Measurements from ENCODE around the gene UMAD1. TPM values are rescaled to one million over a fixed set of nuclear protein-coding genes. Genes with fewer than 3 reads are reported as not detected.

UMAD1 gene
- total and polyA plus RNA-seq, 3 donors from 2014 or later, result 11.1 to 17.3 (median 12.6) TPM

GRCh38 chr7:7805511-7806153 is 165.1 kb downstream of the UMAD1 start:
- no peaks in the 10 kb centered on the region for H3K4me1 ChIP-seq
- DNase-seq, result no peak
- no peaks in the 10 kb centered on the region for H3K36me3 ChIP-seq (ENCODE audit: low read depth, missing control alignments)
- intact Hi-C loops (cut with DNase I; ENCODE audit: low total_unique reads), result no loop called here
- H3K4me3 ChIP-seq, result no peak overlapping the region
- H3K27me3 ChIP-seq, result no peaks in the 10 kb centered on the region
- no peaks in the 10 kb centered on the region for H3K9me3 ChIP-seq
- H3K27ac ChIP-seq, result no peak overlapping the region
- no peak for TF ChIP-seq POLR2A (IDR thresholded peaks at IDR 0.05)
- WGBS, 2 donors, result 84 to 93% methylated on average over 2 of the region's 2 CpGs

DNA sequence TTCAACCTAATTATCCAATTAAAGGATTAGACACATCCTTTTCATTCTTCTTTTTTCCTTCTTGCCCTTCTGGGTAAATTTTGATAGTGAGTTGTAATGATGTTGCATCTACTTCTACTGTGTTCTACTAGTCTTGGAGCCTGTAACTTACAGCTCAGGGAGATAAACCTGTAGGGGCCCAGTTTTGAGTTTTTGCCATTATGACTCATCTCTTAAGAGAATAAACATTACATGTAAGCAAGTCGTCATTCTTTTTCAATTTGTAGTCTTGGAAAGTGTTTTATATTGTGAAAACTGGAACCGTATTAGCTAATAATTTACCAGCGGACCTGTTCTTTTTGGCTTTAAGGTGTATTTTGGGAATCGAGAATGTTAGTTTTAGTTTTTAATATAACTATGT is 167.6 kb downstream of the UMAD1 start:
- Histone ChIP-seq H3K27ac (no peak overlapping the region), H3K9me3 (no peaks in the 10 kb centered on the region), H3K27me3 (no peaks in the 10 kb centered on the region), H3K4me3 (no peak overlapping the region), H3K36me3 (ENCODE audit: low read depth, missing control alignments) (no peaks in the 10 kb centered on the region), H3K4me1 (no peaks in the 10 kb centered on the region)
- TF ChIP-seq CTCF (IDR thresholded peaks at IDR 0.05) (no peak), POLR2A (IDR thresholded peaks at IDR 0.05) (no peak)
- DNase-seq, result no peak
- 79 to 86% methylated on average over 4 of the region's 4 CpGs for WGBS, 2 donors
- intact Hi-C loops (cut with DNase I; ENCODE audit: low total_unique reads), result no loop called here

DNA sequence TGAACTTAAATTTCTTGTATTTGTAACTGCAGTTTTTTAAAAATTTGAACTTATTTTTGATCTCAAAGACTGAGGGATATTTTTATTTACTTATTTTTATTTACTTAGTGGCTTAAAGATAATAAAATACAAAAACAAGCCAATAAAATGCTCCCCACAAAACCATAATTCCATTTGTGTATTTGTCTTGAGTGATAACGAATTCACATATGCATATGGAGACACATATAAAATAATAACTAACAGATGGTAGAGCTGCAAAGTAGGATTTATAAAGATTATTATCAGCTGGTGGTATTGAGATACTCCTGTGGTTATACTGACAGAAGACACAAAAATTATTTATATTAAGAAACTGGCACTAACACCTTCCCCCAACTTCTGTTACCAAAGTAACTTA is 168.1 kb downstream of the UMAD1 start:
- H3K27ac ChIP-seq, result no peak overlapping the region
- WGBS, 2 donors, result 95 to 100% methylated on average over 1 of the region's 1 CpG
- H3K36me3 ChIP-seq (ENCODE audit: low read depth, missing control alignments), result no peaks in the 10 kb centered on the region
- H3K4me3 ChIP-seq, result no peak overlapping the region
- intact Hi-C loops (cut with DNase I; ENCODE audit: low total_unique reads), result no loop called here
- no peaks in the 10 kb centered on the region for H3K9me3 ChIP-seq
- TF ChIP-seq POLR2A (IDR thresholded peaks at IDR 0.05) (no peak), CTCF (IDR thresholded peaks at IDR 0.05) (no peak)
- H3K4me1 ChIP-seq, result no peaks in the 10 kb centered on the region
- no peak for DNase-seq
- H3K27me3 ChIP-seq, result no peaks in the 10 kb centered on the region

- Histone ChIP-seq H3K9me3 (no peaks in the 10 kb centered on the region), H3K27me3 (no peaks in the 10 kb centered on the region), H3K4me1 (no peaks in the 10 kb centered on the region), H3K36me3 (ENCODE audit: low read depth, missing control alignments) (no peaks in the 10 kb centered on the region), H3K27ac (no peak overlapping the region), H3K4me3 (no peak overlapping the region)
- no peak for TF ChIP-seq POLR2A (IDR thresholded peaks at IDR 0.05)
- TF ChIP-seq CTCF (IDR thresholded peaks at IDR 0.05), result no peak
- WGBS, 2 donors, result 84 to 89% methylated on average over 1 of the region's 1 CpG
- intact Hi-C loops (cut with DNase I; ENCODE audit: low total_unique reads), result no loop called here
- no peak for DNase-seq
Measured at GRCh38 chr7:7810380-7810779, 169.8 kb downstream of the UMAD1 start.

GRCh38 chr7:7810826-7811225 is 170.3 kb downstream of the UMAD1 start:
- no peak overlapping the region for H3K27ac ChIP-seq
- H3K27me3 ChIP-seq, result no peaks in the 10 kb centered on the region
- H3K4me1 ChIP-seq, result no peaks in the 10 kb centered on the region
- no peak for TF ChIP-seq POLR2A (IDR thresholded peaks at IDR 0.05)
- no peak for TF ChIP-seq CTCF (IDR thresholded peaks at IDR 0.05)
- no peak for DNase-seq
- intact Hi-C loops (cut with DNase I; ENCODE audit: low total_unique reads), result no loop called here
- H3K9me3 ChIP-seq, result no peaks in the 10 kb centered on the region
- WGBS, 2 donors, result 87 to 94% methylated on average over 2 of the region's 2 CpGs
- H3K4me3 ChIP-seq, result no peak overlapping the region
- H3K36me3 ChIP-seq (ENCODE audit: low read depth, missing control alignments), result no peaks in the 10 kb centered on the region

Data from testis (tissue), 3 donors.